K562 (cell line): ENCODE measurements around the gene C1QTNF7. TPM values are rescaled to one million over a fixed set of nuclear protein-coding genes. Genes with fewer than 3 reads are reported as not detected.

Source experiments
- ATAC-seq: fragments of 200-7000 bp; cut with Tn5 transposase; 3 replicates; pipeline ENCODE4 v1.9.1; 2020; ENCODE audit warnings: moderate library complexity
- BruUV-seq: library from RNA; stranded (reverse); fragments of 400-500 nt; replicated peaks from 2 replicates; lab custom pipeline; 2021; lab: Mats Ljungman, UMichigan
- CTCF ChIA-PET: fragments of 300-600 bp; formaldehyde crosslinking; extraction: SDS; loops from one replicate; lab custom pipeline; 2021; ENCODE audit warnings: low intra/inter-chr PET ratio; lab: Yijun Ruan, JAX
- POLR2A ChIA-PET: fragments of 300-600, 350-650 bp; sonication (Branson Sonifier 250); formaldehyde crosslinking; extraction: SDS; loops from one replicate; lab custom pipeline; 2021; ENCODE audit warnings: antibody characterized with exemption, inconsistent platforms; lab: Yijun Ruan, JAX
- DNase-seq, 4 experiments: peaks; one replicate each; pipeline versions ENCODE4 v3.0.0 to v3.0.0-alpha.2; 2011 to 2018; ENCODE audit warnings: low spot score in 3 of 4, mixed read lengths in 3 of 4; ENCODE audit errors: extremely low read depth in 1 of 4
- FAIRE-seq: peaks from 2 replicates; lab custom pipeline; 2011; peaks lifted over from hg19 to GRCh38; lab: Jason Lieb, UNC
- H2AFZ ChIP-seq: 2 replicates; pipeline ENCODE4 v1.6.0; 2011; ENCODE audit warnings: low read depth, low read length, control low read depth, inconsistent platforms
- H3K27ac ChIP-seq: fragments of 200-600 bp; 3 replicates; pipeline ENCODE4 v1.8.0; 2011; ENCODE audit warnings: low read depth, mild to moderate bottlenecking, control low read depth, inconsistent platforms, low read length, moderate library complexity, mixed read lengths; ENCODE audit errors: extremely low read depth
- H3K27me3 ChIP-seq, 2 experiments: fragments of 300-600 bp in 1 of 2; 2 replicates in 1 of 2; 3 replicates in 1 of 2; pipeline versions ENCODE4 v1.6.0 to v1.8.0; 2011; ENCODE audit warnings: inconsistent platforms in 2 of 2, low read length in 2 of 2, mild to moderate bottlenecking in 1 of 2, mixed read lengths in 1 of 2, moderate library complexity in 1 of 2; ENCODE audit not compliant: control insufficient read depth in 2 of 2, insufficient read depth in 2 of 2
- H3K36me3 ChIP-seq: fragments of 300-600 bp; 3 replicates; pipeline ENCODE4 v1.8.0; 2011; ENCODE audit warnings: mild to moderate bottlenecking, low read length, inconsistent platforms; ENCODE audit not compliant: control insufficient read depth, insufficient read depth
- H3K4me1 ChIP-seq, 2 experiments: fragments of 200-600 bp in 1 of 2; replicated peaks in 1 of 2; 2 replicates in 1 of 2; 3 replicates in 1 of 2; pipeline versions ENCODE4 v1.5.1 to v1.8.0; 2011; ENCODE audit warnings: inconsistent platforms in 2 of 2, low read length in 2 of 2, mild to moderate bottlenecking in 1 of 2, mixed read lengths in 1 of 2, moderate library complexity in 1 of 2; ENCODE audit not compliant: control insufficient read depth in 2 of 2, insufficient read depth in 2 of 2
- H3K4me2 ChIP-seq: 2 replicates; pipeline ENCODE4 v1.6.1; 2011; ENCODE audit warnings: low read length, control low read depth, inconsistent platforms, mixed read lengths; ENCODE audit not compliant: insufficient read depth
- H3K4me3 ChIP-seq: fragments of 200-600 bp; sonication (generic), shearing (Covaris generic); 2 replicates; pipeline ENCODE4 v1.5.1; 2016; ENCODE audit warnings: control low read depth, inconsistent platforms
- H3K79me2 ChIP-seq: fragments of 200-600 bp; 3 replicates; pipeline ENCODE4 v1.8.0; 2011; ENCODE audit warnings: low read length, inconsistent platforms; ENCODE audit not compliant: control insufficient read depth, insufficient read depth
- H3K9ac ChIP-seq, 2 experiments: 2 replicates each; pipeline versions ENCODE4 v1.6.0 to v1.6.1; 2011; ENCODE audit warnings: low read depth in 2 of 2, low read length in 2 of 2, control low read depth in 1 of 2, inconsistent platforms in 1 of 2, mild to moderate bottlenecking in 1 of 2, mixed read lengths in 1 of 2; ENCODE audit not compliant: insufficient read depth in 1 of 2
- H3K9me1 ChIP-seq: one replicate; pipeline ENCODE4 v1.6.0; 2011; ENCODE audit warnings: inconsistent platforms, mild to moderate bottlenecking, low read length, moderate library complexity; ENCODE audit not compliant: control insufficient read depth, insufficient read depth
- H3K9me3 ChIP-seq: replicated peaks from 2 replicates; pipeline ENCODE4 v1.5.1; 2011; ENCODE audit warnings: low read depth, low read length, inconsistent platforms; ENCODE audit not compliant: control insufficient read depth, insufficient read depth
- H4K20me1 ChIP-seq: replicated peaks from 2 replicates; pipeline ENCODE4 v1.6.1; 2011; ENCODE audit warnings: low read length, inconsistent platforms, mixed read lengths; ENCODE audit not compliant: control insufficient read depth, insufficient read depth
- CREB5 ChIP-seq: fragments of 250-450 bp; sonication (Bioruptor Pico); IDR thresholded peaks from 2 replicates; pipeline ENCODE4 v1.5.0; 2020; ENCODE audit warnings: mild to moderate bottlenecking
- PURB ChIP-seq: sonication (generic); formaldehyde crosslinking; IDR thresholded peaks from 2 replicates; pipeline ENCODE4 v1.9.0; 2021; ENCODE audit warnings: low read depth, mild to moderate bottlenecking, missing genetic modification reagents
- RBM17 ChIP-seq: fragments of 200-400 bp; formaldehyde crosslinking; IDR thresholded peaks from 2 replicates; pipeline ENCODE4 v1.6.1; 2017; ENCODE audit warnings: low read depth, mild to moderate bottlenecking, low read length, borderline replicate concordance
- ZNF384 ChIP-seq: IDR thresholded peaks from 2 replicates; pipeline ENCODE4 v1.6.1; 2012; ENCODE audit warnings: low read depth, low read length, improper control_type of control experiment
- WGBS: fragments of 100-300 bp; shearing (Covaris generic); methylation state at CpG from one replicate; pipeline ENCODE4 v1.1.6; 2016; ENCODE audit warnings: low coverage, mixed read lengths; ENCODE audit not compliant: insufficient coverage; ENCODE audit errors: missing lambda C conversion rate; 5-methylcytosine and 5-hydroxymethylcytosine counted together
- in situ Hi-C: fragments of 300-500 bp; cut with MboI; formaldehyde crosslinking; loops from 4 replicates; pipeline ENCODE4 v1.15.0; 2018; ENCODE audit warnings: inconsistent platforms, mixed read lengths
- intact Hi-C: fragments of 100-400 bp; cut with micrococcal nuclease; formaldehyde crosslinking; loops from 2 replicates; pipeline ENCODE4 v1.14.2; 2022
- polyA plus RNA-seq, 8 experiments: library from polyadenylated mRNA; depleted of rRNA in 4 of 8; stranded (reverse) in 5 of 8; unstranded in 3 of 8; fragments of >200 nt; fragmentation: Nextera tagmentation in 2 of 8; fragmentation: Illumina TruSeq in 1 of 8; extraction: Ambion mirVana in 2 of 8; extraction: Trizol in 1 of 8; gene quantifications; 2 replicates each; pipeline versions ENCODE4 v1.2.1 to v1.2.3, GENCODE V29; 2011 to 2014; ENCODE audit warnings: inconsistent platforms in 1 of 8, missing spikeins in 1 of 8
- total RNA-seq, 7 experiments: library from RNA; depleted of rRNA in 6 of 7; stranded (reverse); fragments of >200 nt in 6 of 7; fragmentation: Illumina TruSeq in 2 of 7; extraction: Trizol in 2 of 7; gene quantifications; 2 replicates each; pipeline versions ENCODE4 v1.2.1 to v1.2.3, GENCODE V29; 2011 to 2021; ENCODE audit warnings: low replicate concordance in 1 of 7

Gene C1QTNF7
- total and polyA plus RNA-seq, 9 of the 15 experiments (the other 6 are each of a cell fraction or from before 2014, with no cell fraction given), result not detected

DNA sequence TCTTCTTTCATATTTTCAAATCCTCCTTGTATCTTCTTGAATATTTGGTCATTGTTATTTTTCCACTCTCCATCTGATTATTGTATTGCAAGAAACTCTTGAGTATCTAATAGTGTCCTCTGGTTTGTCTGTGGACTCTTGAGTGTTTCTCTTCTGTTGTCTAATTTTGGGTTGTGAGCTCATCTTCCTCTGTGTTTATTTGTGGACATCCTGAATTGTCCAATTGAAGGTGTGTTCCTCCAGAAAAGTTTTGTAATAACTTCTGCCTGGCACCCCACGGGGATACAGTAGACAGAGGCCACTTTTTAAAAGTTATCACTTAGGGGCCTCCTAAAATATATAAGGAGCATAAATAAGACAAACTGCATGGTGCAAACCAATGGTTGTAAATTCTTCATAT is 38.8 kb downstream of the C1QTNF7 start (continued):
- TF ChIP-seq RBM17 (no peak), PURB (CRISPR knock-in tag) (no peak)
- TF ChIP-seq, all 486 proteins: peak for 0

DNA sequence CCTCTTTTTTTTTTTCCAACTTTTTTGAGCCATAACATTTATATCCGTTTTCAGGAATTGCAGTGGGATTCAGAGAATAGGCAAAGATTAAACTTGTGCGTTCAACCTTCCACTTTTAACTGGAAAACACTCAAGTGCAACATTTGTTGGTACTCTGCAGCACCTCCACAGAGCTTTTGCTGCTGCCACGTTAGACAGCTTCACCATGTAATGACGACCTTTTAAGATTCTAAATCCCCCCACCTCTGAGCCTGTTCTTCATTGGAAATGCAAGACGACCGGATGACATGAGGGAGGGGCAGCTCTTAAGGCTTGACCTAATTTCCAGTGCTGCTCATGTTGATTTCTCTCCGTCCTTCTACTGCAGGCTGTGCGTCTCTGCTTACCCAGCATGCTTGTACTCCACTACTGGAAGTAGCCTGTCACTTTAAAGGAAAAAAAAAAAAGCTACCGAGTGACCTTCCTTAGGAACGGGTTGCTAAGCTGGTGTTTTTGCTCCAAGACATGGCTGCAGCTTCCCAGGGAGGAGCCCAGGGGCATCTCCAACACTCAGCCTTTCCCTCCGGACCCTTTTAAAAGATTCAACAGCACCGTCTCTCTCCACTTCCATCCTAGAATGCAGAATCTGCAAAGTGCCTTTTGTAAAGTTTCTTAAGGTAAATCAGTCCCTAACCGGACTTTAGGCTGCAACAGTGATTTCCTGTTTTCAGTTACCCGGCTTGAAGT is 41.7 kb downstream of the C1QTNF7 start, which contains the start of gene CC2D2A:
Gene CC2D2A (plus strand): TSS at position 481 of the 726 bp plus-strand sequence. CDS start 6,051 bp downstream, outside the sequence.
- Histone ChIP-seq H2AFZ (no peak within 1 kb of the TSS), H3K27ac (no peak within 1 kb of the TSS), H3K4me3 (no peak within 1 kb of the TSS), H3K36me3 (no peaks in the 10 kb centered on the region), H3K4me2 (no peak within 1 kb of the TSS), H3K9me1 (no peaks in the 10 kb centered on the region), H3K9me3 (no peaks in the 10 kb centered on the region), H3K27me3 (peaks cover 4 to 5% of the 10 kb centered on the region in 2 experiments; a peak in 4 of 5 replicates), H4K20me1 (no peaks in the 10 kb centered on the region), H3K9ac (no peak within 1 kb of the TSS), H3K4me1 (no peaks in the 10 kb centered on the region), H3K79me2 (no peaks in the 10 kb centered on the region)
- no TSS peak for BruUV-seq
- TF ChIP-seq CREB5 (no peak), ZNF384 (peak; percentile 29; the same call in 1 of the 2 replicates)
- ATAC-seq, result no peak
- no peak for FAIRE-seq
- in situ Hi-C loops (no loop called here), intact Hi-C loops (no loop called here)
- ChIA-PET POLR2A (interaction anchor here (1.0 kb wide), 1 partner anchor 13 kb away, joined by 3 read pairs; no protein-coding TSS in a partner anchor), CTCF (no interaction called here)
- no peak for DNase-seq
- under 1% methylated on average over 14 of the region's 14 CpGs for WGBS
